ENCODE results near the gene UNC13D. TPM values are rescaled to one million over a fixed set of nuclear protein-coding genes. Genes with fewer than 3 reads are reported as not detected.

UNC13D gene
- total and polyA plus RNA-seq, 9 of the 15 experiments (the other 6 are each of a cell fraction or from before 2014, with no cell fraction given), result 0.86 to 244 (median 69.2) TPM

DNA sequence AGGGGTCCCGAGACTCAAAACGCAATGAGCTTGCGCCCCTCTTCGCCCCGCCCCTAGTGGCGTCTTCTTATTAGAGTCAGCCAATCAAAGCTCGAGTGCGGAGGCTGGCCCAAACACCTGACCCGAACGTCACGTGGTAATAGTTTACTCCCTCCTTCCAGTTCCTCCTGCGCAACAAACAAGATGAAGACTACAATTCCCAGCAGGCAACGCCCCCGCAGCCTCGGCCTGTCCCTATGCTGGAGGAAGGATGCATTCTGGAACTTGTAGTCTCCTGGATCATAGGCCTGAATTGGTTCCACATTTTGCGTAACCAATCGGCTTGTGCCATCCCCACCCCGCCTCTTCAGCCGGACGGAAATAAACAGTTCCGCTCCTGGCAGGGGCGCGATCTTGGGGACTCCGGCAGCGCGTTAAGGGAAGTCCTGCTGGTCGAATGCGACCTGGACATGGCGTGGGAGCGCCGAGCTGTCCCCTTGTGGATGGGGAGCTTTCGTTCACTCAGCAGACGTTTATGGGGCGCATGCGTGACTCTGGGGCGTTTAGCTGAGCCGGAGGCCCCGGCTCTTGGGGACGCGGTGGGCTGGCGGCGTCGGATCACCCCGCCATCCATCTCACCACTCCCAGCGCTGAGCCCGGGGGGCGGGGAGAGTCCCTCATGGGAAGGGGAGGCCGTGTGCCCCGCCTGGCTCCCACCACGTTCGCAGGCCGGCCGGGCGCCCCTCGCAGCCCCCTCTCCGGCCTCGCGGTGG is 11.3 kb upstream of the UNC13D start, which contains the start of gene WBP2 (continued):
- TF ChIP-seq, protein P1, sequence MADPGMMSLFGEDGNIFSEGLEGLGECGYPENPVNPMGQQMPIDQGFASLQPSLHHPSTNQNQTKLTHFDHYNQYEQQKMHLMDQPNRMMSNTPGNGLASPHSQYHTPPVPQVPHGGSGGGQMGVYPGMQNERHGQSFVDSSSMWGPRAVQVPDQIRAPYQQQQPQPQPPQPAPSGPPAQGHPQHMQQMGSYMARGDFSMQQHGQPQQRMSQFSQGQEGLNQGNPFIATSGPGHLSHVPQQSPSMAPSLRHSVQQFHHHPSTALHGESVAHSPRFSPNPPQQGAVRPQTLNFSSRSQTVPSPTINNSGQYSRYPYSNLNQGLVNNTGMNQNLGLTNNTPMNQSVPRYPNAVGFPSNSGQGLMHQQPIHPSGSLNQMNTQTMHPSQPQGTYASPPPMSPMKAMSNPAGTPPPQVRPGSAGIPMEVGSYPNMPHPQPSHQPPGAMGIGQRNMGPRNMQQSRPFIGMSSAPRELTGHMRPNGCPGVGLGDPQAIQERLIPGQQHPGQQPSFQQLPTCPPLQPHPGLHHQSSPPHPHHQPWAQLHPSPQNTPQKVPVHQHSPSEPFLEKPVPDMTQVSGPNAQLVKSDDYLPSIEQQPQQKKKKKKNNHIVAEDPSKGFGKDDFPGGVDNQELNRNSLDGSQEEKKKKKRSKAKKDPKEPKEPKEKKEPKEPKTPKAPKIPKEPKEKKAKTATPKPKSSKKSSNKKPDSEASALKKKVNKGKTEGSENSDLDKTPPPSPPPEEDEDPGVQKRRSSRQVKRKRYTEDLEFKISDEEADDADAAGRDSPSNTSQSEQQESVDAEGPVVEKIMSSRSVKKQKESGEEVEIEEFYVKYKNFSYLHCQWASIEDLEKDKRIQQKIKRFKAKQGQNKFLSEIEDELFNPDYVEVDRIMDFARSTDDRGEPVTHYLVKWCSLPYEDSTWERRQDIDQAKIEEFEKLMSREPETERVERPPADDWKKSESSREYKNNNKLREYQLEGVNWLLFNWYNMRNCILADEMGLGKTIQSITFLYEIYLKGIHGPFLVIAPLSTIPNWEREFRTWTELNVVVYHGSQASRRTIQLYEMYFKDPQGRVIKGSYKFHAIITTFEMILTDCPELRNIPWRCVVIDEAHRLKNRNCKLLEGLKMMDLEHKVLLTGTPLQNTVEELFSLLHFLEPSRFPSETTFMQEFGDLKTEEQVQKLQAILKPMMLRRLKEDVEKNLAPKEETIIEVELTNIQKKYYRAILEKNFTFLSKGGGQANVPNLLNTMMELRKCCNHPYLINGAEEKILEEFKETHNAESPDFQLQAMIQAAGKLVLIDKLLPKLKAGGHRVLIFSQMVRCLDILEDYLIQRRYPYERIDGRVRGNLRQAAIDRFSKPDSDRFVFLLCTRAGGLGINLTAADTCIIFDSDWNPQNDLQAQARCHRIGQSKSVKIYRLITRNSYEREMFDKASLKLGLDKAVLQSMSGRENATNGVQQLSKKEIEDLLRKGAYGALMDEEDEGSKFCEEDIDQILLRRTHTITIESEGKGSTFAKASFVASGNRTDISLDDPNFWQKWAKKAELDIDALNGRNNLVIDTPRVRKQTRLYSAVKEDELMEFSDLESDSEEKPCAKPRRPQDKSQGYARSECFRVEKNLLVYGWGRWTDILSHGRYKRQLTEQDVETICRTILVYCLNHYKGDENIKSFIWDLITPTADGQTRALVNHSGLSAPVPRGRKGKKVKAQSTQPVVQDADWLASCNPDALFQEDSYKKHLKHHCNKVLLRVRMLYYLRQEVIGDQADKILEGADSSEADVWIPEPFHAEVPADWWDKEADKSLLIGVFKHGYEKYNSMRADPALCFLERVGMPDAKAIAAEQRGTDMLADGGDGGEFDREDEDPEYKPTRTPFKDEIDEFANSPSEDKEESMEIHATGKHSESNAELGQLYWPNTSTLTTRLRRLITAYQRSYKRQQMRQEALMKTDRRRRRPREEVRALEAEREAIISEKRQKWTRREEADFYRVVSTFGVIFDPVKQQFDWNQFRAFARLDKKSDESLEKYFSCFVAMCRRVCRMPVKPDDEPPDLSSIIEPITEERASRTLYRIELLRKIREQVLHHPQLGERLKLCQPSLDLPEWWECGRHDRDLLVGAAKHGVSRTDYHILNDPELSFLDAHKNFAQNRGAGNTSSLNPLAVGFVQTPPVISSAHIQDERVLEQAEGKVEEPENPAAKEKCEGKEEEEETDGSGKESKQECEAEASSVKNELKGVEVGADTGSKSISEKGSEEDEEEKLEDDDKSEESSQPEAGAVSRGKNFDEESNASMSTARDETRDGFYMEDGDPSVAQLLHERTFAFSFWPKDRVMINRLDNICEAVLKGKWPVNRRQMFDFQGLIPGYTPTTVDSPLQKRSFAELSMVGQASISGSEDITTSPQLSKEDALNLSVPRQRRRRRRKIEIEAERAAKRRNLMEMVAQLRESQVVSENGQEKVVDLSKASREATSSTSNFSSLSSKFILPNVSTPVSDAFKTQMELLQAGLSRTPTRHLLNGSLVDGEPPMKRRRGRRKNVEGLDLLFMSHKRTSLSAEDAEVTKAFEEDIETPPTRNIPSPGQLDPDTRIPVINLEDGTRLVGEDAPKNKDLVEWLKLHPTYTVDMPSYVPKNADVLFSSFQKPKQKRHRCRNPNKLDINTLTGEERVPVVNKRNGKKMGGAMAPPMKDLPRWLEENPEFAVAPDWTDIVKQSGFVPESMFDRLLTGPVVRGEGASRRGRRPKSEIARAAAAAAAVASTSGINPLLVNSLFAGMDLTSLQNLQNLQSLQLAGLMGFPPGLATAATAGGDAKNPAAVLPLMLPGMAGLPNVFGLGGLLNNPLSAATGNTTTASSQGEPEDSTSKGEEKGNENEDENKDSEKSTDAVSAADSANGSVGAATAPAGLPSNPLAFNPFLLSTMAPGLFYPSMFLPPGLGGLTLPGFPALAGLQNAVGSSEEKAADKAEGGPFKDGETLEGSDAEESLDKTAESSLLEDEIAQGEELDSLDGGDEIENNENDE (IDR thresholded peaks at IDR 0.05; ENCODE audit: low read depth, low read length), result no peak
- no peak for TF ChIP-seq PTBP1 (IDR thresholded peaks at IDR 0.05; ENCODE audit: low read depth, low read length)
- TF ChIP-seq ZC3H8 (IDR thresholded peaks at IDR 0.05), result no peak
- no peak for TF ChIP-seq WHSC1 (IDR thresholded peaks at IDR 0.05; ENCODE audit: low read length)
- TF ChIP-seq STAT5B (CRISPR knock-in tag; IDR thresholded peaks at IDR 0.05), result no peak
- no peak for TF ChIP-seq MCM2 (IDR thresholded peaks at IDR 0.05; ENCODE audit: low read depth)
- no peak for TF ChIP-seq KLF6 (CRISPR knock-in tag; IDR thresholded peaks at IDR 0.05; ENCODE audit: borderline replicate concordance)
- TF ChIP-seq HNRNPK (IDR thresholded peaks at IDR 0.05; ENCODE audit: low read depth, low read length, poor library complexity, severe bottlenecking), result no peak
- TF ChIP-seq POU5F1 (IDR thresholded peaks at IDR 0.05; ENCODE audit: borderline replicate concordance, low read depth, low read length, partially characterized antibody), result no peak
- TF ChIP-seq, protein P2, sequence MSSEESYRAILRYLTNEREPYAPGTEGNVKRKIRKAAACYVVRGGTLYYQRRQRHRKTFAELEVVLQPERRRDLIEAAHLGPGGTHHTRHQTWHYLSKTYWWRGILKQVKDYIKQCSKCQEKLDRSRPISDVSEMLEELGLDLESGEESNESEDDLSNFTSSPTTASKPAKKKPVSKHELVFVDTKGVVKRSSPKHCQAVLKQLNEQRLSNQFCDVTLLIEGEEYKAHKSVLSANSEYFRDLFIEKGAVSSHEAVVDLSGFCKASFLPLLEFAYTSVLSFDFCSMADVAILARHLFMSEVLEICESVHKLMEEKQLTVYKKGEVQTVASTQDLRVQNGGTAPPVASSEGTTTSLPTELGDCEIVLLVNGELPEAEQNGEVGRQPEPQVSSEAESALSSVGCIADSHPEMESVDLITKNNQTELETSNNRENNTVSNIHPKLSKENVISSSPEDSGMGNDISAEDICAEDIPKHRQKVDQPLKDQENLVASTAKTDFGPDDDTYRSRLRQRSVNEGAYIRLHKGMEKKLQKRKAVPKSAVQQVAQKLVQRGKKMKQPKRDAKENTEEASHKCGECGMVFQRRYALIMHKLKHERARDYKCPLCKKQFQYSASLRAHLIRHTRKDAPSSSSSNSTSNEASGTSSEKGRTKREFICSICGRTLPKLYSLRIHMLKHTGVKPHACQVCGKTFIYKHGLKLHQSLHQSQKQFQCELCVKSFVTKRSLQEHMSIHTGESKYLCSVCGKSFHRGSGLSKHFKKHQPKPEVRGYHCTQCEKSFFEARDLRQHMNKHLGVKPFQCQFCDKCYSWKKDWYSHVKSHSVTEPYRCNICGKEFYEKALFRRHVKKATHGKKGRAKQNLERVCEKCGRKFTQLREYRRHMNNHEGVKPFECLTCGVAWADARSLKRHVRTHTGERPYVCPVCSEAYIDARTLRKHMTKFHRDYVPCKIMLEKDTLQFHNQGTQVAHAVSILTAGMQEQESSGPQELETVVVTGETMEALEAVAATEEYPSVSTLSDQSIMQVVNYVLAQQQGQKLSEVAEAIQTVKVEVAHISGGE (CRISPR knock-in tag; IDR thresholded peaks at IDR 0.05), result peak in 1 of 3 experiments; percentile 93; a peak in 2 of 6 replicates
- TF ChIP-seq NCOA4 (IDR thresholded peaks at IDR 0.05; ENCODE audit: partially characterized antibody), result no peak
- peak; percentile 20; the same call in 1 of the 2 replicates for TF ChIP-seq ZEB2 (IDR thresholded peaks at IDR 0.05)
- TF ChIP-seq ZNF668 (CRISPR knock-in tag; IDR thresholded peaks at IDR 0.05), result no peak
